ENCODE results near the gene NKAIN1.
"Not testable (repeated sequence)": the region's sequence is repeated elsewhere in the genome, so short reads cannot be mapped to it uniquely, and the experiment has no call there.

Gene NKAIN1

GRCh38 chr1:31142406-31142805, 97.3 kb downstream of the NKAIN1 start:
- CTCF ChIA-PET: no interaction called here
- TF ChIP-seq, protein P1, sequence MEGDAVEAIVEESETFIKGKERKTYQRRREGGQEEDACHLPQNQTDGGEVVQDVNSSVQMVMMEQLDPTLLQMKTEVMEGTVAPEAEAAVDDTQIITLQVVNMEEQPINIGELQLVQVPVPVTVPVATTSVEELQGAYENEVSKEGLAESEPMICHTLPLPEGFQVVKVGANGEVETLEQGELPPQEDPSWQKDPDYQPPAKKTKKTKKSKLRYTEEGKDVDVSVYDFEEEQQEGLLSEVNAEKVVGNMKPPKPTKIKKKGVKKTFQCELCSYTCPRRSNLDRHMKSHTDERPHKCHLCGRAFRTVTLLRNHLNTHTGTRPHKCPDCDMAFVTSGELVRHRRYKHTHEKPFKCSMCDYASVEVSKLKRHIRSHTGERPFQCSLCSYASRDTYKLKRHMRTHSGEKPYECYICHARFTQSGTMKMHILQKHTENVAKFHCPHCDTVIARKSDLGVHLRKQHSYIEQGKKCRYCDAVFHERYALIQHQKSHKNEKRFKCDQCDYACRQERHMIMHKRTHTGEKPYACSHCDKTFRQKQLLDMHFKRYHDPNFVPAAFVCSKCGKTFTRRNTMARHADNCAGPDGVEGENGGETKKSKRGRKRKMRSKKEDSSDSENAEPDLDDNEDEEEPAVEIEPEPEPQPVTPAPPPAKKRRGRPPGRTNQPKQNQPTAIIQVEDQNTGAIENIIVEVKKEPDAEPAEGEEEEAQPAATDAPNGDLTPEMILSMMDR (IDR thresholded peaks at IDR 0.05; ENCODE audit: insufficient read depth, low read length, missing control alignments): no peak
- DNase-seq (ENCODE audit: low read depth, low spot score): no peak
- H3K4me3 ChIP-seq (ENCODE audit: low read depth, low read length): no peak overlapping the region
- POLR2A ChIA-PET: no interaction called here

GRCh38 chr1:31140299-31140698, 99.4 kb downstream of the NKAIN1 start:
- DNase-seq (ENCODE audit: low read depth, low spot score): no peak
- POLR2A ChIA-PET: no interaction called here
- CTCF ChIA-PET: interaction anchor here (1.8 kb wide), 1 partner anchor 22 kb away, joined by 5 read pairs; no protein-coding TSS in a partner anchor

DNA sequence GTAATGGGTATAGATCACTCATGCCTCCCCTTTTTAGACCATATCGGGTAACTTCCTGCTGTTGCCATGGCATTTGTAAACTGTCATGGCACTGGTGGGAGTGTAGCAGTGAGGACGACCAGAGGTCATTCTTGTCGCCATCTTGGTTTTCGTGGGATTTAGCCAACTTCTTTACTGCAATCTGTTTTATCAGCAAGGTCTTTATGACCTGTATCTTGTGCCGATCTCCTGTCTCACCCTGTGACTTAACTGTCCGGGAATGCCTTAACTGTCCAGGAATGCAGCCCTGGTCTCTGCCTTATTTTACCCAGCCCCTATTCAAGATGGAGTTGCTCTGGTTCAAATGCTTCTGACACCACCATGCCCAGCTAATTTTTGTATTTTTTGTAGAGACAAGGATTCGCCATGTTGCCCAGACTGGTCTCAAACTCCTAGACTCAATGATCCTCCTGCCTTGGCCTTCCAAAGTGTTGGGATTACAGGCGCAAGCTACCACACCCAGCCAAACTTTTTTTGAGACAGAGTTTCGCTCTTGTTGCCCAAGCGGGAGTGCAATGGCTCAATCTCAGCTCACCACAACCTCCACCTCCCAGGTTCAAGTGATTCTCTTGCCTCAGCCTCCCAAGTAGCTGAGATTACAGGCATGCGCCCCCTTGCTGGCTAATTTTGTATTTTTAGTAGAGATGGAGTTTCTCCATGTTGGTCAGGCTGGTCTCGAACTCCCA, 100.7 kb downstream of the NKAIN1 start:
- DNase-seq (ENCODE audit: low read depth, low spot score); H3K4me3 ChIP-seq (ENCODE audit: low read depth, low read length); POLR2A ChIA-PET: not testable (repeated sequence)
- CTCF ChIA-PET: interaction anchor here (0.9 kb wide), 1 partner anchor 12 kb away, joined by 3 read pairs; no protein-coding TSS in a partner anchor

More at GRCh38 chr1:31140299-31140698, 99.4 kb downstream of the NKAIN1 start:
- no peak overlapping the region for H3K4me3 ChIP-seq (ENCODE audit: low read depth, low read length)
- TF ChIP-seq, protein P1 (IDR thresholded peaks at IDR 0.05; ENCODE audit: insufficient read depth, low read length, missing control alignments): no peak

DNA sequence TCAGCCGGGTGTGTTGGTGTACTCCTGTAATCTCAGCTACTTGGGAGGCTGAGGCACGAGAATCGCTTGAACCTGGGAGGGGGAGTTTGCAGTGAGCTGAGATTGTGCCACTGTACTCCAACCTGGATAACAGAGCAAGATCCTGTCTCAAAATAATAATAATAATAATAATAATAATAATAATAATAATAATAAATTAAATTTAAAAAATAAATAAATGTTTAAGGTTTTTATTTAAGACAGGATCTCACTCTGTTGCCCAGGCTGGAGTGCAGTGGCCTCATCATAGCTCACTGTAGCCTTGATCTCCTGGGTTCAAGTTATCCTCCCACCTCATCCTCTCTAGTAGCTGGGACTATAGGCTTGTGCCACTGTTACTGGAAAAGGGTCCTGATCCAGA, 101.8 kb downstream of the NKAIN1 start:
- H3K4me3 ChIP-seq (ENCODE audit: low read depth, low read length); DNase-seq (ENCODE audit: low read depth, low spot score); POLR2A ChIA-PET: not testable (repeated sequence)
- CTCF ChIA-PET: interaction anchor here (1.5 to 3.2 kb wide), 2 partner anchors 10 to 43 kb away, joined by 3 to 17 read pairs; no protein-coding TSS in a partner anchor

GRCh38 chr1:31135973-31136600, 103.6 kb downstream of the NKAIN1 start:
- TF ChIP-seq, protein P1 (IDR thresholded peaks at IDR 0.05; ENCODE audit: insufficient read depth, low read length, missing control alignments): no peak
- ChIA-PET CTCF (interaction anchor here (0.6 to 3.2 kb wide), 5 partner anchors 8 to 41 kb away, joined by 3 to 17 read pairs (median 4); no protein-coding TSS in a partner anchor), POLR2A (no interaction called here)
- no peak overlapping the region for H3K4me3 ChIP-seq (ENCODE audit: low read depth, low read length)
- no peak for DNase-seq (ENCODE audit: low read depth, low spot score)

DNA sequence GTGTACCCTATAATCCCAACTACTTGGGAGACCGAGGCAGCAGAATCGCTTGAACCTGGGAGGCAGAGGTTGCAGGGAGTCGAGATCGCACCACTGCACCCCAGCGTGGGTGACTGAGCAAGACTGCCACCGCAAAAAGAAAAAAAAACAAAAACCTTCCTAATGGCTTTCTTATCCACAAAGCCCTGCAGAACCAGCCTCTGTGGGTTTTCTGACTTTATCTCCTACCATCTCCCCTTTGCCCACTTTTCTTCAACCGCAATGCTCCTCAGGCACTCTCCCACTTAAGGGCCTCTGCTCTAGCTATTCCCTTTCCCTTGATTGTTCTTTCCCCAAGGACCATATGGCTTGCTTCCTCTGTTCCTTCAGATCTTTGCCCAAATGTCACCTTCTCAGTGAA, 106.3 kb downstream of the NKAIN1 start:
- POLR2A ChIA-PET: no interaction called here

More for the DNA sequence above, 106.3 kb downstream of the NKAIN1 start:
- H3K4me3 ChIP-seq (ENCODE audit: low read depth, low read length): no peak overlapping the region
- CTCF ChIA-PET: interaction anchor here (1.5 kb wide), 1 partner anchor 12 kb away, joined by 6 read pairs; no protein-coding TSS in a partner anchor
- DNase-seq (ENCODE audit: low read depth, low spot score): no peak
- TF ChIP-seq, protein P1 (IDR thresholded peaks at IDR 0.05; ENCODE audit: insufficient read depth, low read length, missing control alignments): no peak
